Measurements from ENCODE around the gene TAS2R43.
"Not testable (repeated sequence)": the region's sequence is repeated elsewhere in the genome, so short reads cannot be mapped to it uniquely, and the experiment has no call there.

Gene TAS2R43

GRCh38 chr12:11059041-11059440 lies 33.1 kb downstream of the TAS2R43 start:
- DNase-seq = no peak

- no peak for DNase-seq
Observed at GRCh38 chr12:11055306-11055705, 36.8 kb downstream of the TAS2R43 start.

- not testable (repeated sequence) for DNase-seq
Observed at GRCh38 chr12:11049806-11050531, 42.1 kb downstream of the TAS2R43 start.

- not testable (repeated sequence) for DNase-seq
Observed at GRCh38 chr12:11041366-11041765, 50.7 kb downstream of the TAS2R43 start.
